Measurements from ENCODE around the gene DHRSX.
A peak's percentile ranks its signal among the peaks of the same experiment; 100 is the strongest.
"Not testable (repeated sequence)": the region's sequence is repeated elsewhere in the genome, so short reads cannot be mapped to it uniquely, and the experiment has no call there.

The DHRSX gene

DNA sequence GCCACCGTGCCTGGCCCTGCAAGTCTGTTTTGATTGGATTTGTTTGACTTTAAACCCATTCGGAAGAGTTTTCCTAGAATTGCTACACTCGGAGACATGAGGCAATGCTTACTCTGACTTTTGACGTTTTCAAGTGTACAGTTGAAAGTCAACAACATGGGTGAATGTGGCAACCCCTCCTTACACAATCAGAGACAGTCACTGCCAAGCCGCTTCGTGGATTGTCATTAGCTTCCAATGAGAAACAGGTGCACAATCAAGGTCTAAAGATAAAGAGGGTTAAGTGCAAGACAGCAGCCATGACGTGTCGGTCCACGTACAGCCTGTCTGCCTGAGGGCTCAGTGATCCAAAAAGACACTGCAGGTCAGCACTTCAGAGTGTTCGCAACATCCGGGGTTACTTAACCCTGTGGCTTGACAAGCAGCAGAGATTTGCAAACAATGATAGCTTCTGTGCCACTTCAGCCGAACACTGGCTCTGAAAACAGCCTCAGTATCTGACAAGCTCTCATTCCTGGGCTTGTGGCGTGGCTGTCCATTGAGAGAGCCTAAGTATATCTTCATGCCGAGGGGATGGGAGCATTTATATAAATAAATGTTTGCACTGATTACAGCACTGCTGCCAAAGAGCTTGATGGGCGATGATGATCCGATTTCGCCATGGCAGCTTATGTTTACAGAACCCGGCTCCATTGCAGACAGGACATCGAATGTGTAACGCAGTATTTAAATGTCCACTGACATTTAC lies 180.0 kb downstream of the DHRSX start:
- DNase-seq (ENCODE audit: low spot score in 2 of 2): no peak
- no peaks in the 10 kb centered on the region for H3K9me3 ChIP-seq

DNA sequence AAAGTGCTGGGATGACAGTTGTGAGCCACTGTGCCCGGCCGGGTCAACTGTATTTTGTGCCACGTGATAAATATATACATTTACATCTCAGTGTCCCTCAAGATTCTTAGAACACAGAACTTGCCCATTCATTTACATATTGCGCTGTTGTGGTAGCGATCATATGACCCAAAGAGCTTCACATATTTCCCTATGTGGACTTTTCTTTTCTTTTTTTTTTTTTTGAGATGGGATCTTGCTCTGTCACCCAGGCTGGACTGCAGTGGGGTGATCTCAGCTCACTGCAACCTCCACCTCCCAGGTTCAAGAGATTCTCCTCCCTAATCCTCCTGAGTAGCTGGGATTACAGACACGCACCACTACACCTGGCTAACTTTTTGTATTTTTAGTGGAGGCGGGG lies 180.7 kb downstream of the DHRSX start:
- in situ Hi-C loops (cut with MboI; ENCODE audit: low sequenced_read_pairs): no loop called here
- DNase-seq (ENCODE audit: low spot score in 2 of 2): no peak
- H3K27me3 ChIP-seq (ENCODE audit: low read depth): no peaks in the 10 kb centered on the region
- H3K4me3 ChIP-seq: no peak overlapping the region
- H3K4me1 ChIP-seq: no peaks in the 10 kb centered on the region
- no peaks in the 10 kb centered on the region for H3K36me3 ChIP-seq (replicated peaks)
- H3K9me3 ChIP-seq: no peaks in the 10 kb centered on the region

More for the DNA sequence above, 180.0 kb downstream of the DHRSX start:
- Histone ChIP-seq H3K4me3 (no peak overlapping the region), H3K27me3 (ENCODE audit: low read depth) (no peaks in the 10 kb centered on the region), H3K36me3 (replicated peaks) (no peaks in the 10 kb centered on the region), H3K4me1 (no peaks in the 10 kb centered on the region)
- in situ Hi-C loops (cut with MboI; ENCODE audit: low sequenced_read_pairs): no loop called here

- DNase-seq (ENCODE audit: low spot score in 2 of 2): no peak
- Histone ChIP-seq H3K9me3 (no peaks in the 10 kb centered on the region), H3K36me3 (replicated peaks) (no peaks in the 10 kb centered on the region), H3K27me3 (ENCODE audit: low read depth) (no peaks in the 10 kb centered on the region), H3K4me3 (no peak overlapping the region), H3K4me1 (no peaks in the 10 kb centered on the region)
- in situ Hi-C loops (cut with MboI; ENCODE audit: low sequenced_read_pairs): no loop called here
Observed at GRCh38 chrX:2318371-2318770, 182.4 kb downstream of the DHRSX start.

GRCh38 chrX:2317527-2318055 lies 183.2 kb downstream of the DHRSX start:
- DNase-seq (ENCODE audit: low spot score in 2 of 2): no peak
- no peaks in the 10 kb centered on the region for H3K27me3 ChIP-seq (ENCODE audit: low read depth)
- in situ Hi-C loops (cut with MboI; ENCODE audit: low sequenced_read_pairs): no loop called here

DNA sequence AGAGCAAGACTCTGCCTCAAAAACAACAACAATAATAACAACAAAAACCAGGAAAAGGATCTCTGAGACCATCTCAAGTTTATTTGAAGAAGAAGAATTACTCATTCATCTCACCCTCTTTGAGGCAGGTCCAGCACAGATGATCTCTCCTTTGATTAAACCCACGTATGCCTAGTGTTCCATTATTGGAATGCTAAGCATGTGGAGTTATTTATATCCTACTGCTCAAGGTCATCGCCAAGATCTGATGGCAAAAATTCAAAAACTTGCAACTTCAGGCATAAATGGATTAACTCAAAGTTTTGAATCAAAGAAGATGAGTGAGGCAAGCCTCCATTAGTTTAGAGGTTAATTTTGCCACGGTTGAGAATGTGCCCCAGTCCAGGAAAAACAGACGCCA lies 184.2 kb downstream of the DHRSX start:
- DNase-seq (ENCODE audit: low spot score in 2 of 2): no peak
- in situ Hi-C loops (cut with MboI; ENCODE audit: low sequenced_read_pairs): no loop called here
- Histone ChIP-seq H3K4me1 (no peaks in the 10 kb centered on the region), H3K27me3 (ENCODE audit: low read depth) (no peaks in the 10 kb centered on the region), H3K36me3 (replicated peaks) (no peaks in the 10 kb centered on the region), H3K4me3 (no peak overlapping the region), H3K9me3 (no peaks in the 10 kb centered on the region)

More at GRCh38 chrX:2317527-2318055, 183.2 kb downstream of the DHRSX start:
- no peak overlapping the region for H3K4me3 ChIP-seq
- H3K4me1 ChIP-seq: no peaks in the 10 kb centered on the region
- H3K9me3 ChIP-seq: no peaks in the 10 kb centered on the region
- H3K36me3 ChIP-seq (replicated peaks): no peaks in the 10 kb centered on the region

GRCh38 chrX:2315434-2315833 lies 185.3 kb downstream of the DHRSX start:
- H3K36me3 ChIP-seq (replicated peaks): no peaks in the 10 kb centered on the region
- DNase-seq (ENCODE audit: low spot score in 2 of 2): no peak
- no peak overlapping the region for H3K4me3 ChIP-seq
- in situ Hi-C loops (cut with MboI; ENCODE audit: low sequenced_read_pairs): no loop called here
- no peaks in the 10 kb centered on the region for H3K4me1 ChIP-seq
- H3K27me3 ChIP-seq (ENCODE audit: low read depth): no peaks in the 10 kb centered on the region
- no peaks in the 10 kb centered on the region for H3K9me3 ChIP-seq

DNA sequence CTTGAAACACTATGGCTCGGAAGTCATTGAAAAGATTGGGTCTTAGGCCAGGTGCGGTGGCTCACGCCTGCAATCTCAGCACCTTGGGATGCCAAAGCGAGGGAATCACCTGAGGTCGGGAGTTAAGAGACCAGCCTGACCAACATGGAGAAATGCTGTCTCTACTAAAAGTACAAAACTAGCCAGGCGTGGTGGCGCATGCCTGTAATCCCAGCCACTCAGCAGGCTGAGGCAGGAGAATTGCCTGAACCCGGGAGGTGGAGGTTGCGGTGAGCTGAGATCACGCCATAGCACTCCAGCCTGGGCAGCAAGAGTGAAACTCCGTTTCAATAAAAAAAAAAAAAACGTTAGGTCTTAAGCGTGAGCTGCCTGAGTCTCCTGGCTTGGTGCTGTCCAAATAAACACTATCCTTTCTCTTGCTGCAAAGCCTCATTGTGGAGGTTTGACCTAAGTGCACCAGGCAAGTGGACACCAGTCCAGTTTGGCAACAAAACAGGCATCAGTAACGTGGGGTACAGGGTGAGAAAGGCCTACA lies 185.9 kb downstream of the DHRSX start:
- DNase-seq (ENCODE audit: low spot score in 2 of 2): no peak
- no peaks in the 10 kb centered on the region for H3K27me3 ChIP-seq (ENCODE audit: low read depth)
- H3K4me1 ChIP-seq: no peaks in the 10 kb centered on the region
- no peaks in the 10 kb centered on the region for H3K9me3 ChIP-seq
- in situ Hi-C loops (cut with MboI; ENCODE audit: low sequenced_read_pairs): no loop called here
- H3K4me3 ChIP-seq: no peak overlapping the region
- no peaks in the 10 kb centered on the region for H3K36me3 ChIP-seq (replicated peaks)

DNA sequence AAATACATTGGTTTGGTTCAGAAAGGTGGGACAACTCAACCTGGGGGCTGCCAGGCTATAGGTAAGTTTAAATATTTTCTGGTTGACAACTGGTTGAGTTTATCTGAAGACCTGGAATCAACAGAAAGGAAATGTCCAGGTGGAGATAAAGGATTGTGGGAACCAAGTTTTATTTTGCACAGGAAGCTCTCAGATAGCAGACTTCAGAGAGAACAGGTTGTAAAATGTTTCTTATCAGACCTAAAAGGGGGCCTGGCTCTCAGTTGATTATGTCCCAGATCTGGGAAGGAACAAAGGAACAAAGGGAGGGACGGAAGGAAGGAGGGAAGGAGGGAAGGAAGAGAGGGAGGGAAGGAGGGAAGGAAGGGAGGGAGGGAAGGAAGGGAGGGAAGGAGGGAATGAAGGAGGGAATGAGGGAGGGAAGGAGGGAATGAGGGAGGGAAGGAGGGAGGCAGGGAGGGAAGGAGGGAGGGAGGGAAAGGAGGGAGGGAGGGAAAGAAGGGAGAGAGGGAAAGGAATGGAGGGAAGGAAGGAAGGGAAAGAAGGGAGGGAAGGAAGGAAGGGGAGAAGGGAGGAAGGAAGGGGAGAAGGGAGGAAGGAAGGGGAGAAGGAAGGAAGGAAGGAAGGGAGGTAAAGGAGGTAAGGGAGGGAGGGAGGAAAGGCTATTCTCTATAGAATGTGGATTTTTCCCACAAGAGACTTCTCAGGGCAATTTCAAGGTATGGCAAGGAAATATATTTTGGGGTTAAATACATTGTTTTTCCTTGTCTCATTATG lies 186.7 kb downstream of the DHRSX start:
- no peaks in the 10 kb centered on the region for H3K9me3 ChIP-seq
- H3K4me1 ChIP-seq: no peaks in the 10 kb centered on the region
- H3K4me3 ChIP-seq: no peak overlapping the region
- DNase-seq (ENCODE audit: low spot score in 2 of 2): no peak
- in situ Hi-C loops (cut with MboI; ENCODE audit: low sequenced_read_pairs): no loop called here
- H3K27me3 ChIP-seq (ENCODE audit: low read depth): no peaks in the 10 kb centered on the region
- no peaks in the 10 kb centered on the region for H3K36me3 ChIP-seq (replicated peaks)

DNA sequence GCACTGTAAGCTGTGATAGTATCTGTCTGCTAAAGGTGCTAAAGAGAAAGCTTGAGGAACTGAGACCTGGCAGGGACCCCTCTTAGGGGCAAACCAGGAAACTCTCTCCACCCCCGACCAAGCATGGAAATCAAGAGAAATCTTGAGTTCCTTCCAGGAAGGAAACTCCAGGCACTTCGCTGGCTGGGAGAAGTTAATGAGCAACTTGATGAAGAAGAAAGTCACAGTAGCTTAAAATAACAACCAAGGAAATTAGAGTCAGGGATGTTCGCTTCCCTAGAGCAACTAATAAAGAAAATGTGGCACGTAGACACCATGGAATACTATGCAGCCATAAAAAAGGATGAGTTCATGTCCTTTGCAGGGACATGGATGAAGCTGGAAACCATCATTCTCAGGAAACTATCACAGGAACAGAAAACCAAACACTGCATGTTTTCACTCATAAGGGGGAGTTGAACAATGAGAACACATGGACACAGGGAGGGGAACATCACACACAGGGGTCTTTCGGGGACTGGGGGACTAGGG lies 188.7 kb downstream of the DHRSX start:
- not testable (repeated sequence) for H3K4me1 ChIP-seq

DNA sequence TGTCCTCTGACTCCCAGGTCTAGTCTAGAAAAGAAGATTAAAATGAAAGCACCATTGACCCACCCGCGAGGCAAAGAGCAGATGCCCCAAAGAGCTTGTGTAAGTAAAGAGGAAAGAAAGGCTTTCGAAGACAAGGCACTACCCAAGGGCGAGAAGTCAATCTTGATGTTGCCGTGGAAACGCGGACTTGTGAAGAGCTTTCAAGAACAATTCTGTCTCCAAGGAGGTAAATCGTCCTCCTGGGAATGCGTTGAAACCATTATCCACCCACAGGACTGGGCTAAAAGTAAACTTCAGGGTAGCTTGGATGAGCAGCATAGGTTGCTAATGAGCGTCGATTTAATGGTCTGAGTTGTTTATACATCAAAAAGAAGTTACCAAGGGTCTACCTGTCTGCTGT lies 189.3 kb downstream of the DHRSX start:
- in situ Hi-C loops (cut with MboI; ENCODE audit: low sequenced_read_pairs): no loop called here
- Histone ChIP-seq H3K9me3 (no peaks in the 10 kb centered on the region), H3K4me1 (no peaks in the 10 kb centered on the region), H3K27me3 (ENCODE audit: low read depth) (no peaks in the 10 kb centered on the region), H3K36me3 (replicated peaks) (no peaks in the 10 kb centered on the region), H3K4me3 (no peak overlapping the region)
- peak; percentile 39 to 64 for DNase-seq (ENCODE audit: low spot score in 2 of 2)

More for the DNA sequence above, 188.7 kb downstream of the DHRSX start:
- H3K27me3 ChIP-seq (ENCODE audit: low read depth); H3K4me3 ChIP-seq; in situ Hi-C loops (cut with MboI; ENCODE audit: low sequenced_read_pairs); H3K36me3 ChIP-seq (replicated peaks); DNase-seq (ENCODE audit: low spot score in 2 of 2); H3K9me3 ChIP-seq: not testable (repeated sequence)

DNA sequence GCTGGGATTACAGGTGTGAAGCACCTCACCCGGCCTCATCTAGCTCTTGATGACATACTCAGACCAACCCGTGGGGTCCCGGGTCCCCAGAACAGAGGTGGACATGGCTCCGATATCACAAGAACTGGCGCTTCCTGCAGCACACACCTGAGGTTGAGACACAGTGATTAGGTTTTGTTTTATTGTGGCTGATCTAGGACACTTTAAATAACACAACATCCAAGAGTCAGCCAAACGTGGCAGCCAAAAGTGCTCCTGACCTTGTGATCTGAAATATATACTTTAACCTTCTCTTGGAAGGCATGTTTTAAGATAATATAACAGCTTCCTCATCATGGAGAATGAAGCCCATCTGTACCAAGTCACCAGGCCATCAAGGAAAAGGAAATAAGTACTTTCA lies 198.9 kb downstream of the DHRSX start:
- in situ Hi-C loops (cut with MboI; ENCODE audit: low sequenced_read_pairs): no loop called here
- H3K9me3 ChIP-seq: no peaks in the 10 kb centered on the region
- H3K27me3 ChIP-seq (ENCODE audit: low read depth): no peaks in the 10 kb centered on the region
- H3K4me1 ChIP-seq: no peaks in the 10 kb centered on the region
- H3K4me3 ChIP-seq: no peak overlapping the region
- DNase-seq (ENCODE audit: low spot score in 2 of 2): no peak
- H3K36me3 ChIP-seq (replicated peaks): no peaks in the 10 kb centered on the region

DNA sequence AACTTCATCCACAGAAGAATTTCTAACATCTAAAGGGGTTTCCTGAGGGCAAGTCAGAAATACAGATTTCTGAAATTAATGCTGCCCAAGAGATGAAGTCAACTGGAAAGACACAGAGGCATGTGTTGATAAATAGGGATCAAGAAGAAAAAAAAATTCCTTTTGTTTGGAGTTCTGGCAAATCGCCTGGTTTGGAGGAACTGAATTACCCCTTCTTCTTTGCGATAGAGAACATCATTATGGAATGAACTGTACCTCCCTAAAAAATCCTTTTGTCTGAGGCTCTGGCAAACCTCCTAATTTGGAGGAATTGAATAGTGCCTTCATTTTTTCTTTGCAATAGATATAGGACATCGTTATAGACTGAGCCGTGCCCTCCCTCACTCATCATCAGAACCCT lies 200.9 kb downstream of the DHRSX start:
- no peaks in the 10 kb centered on the region for H3K36me3 ChIP-seq (replicated peaks)
- no peak overlapping the region for H3K4me3 ChIP-seq
- DNase-seq (ENCODE audit: low spot score in 2 of 2): peak; percentile 23 to 49
- H3K9me3 ChIP-seq: peaks cover 2% of the 10 kb centered on the region; the same call in 1 of the 2 replicates
- in situ Hi-C loops (cut with MboI; ENCODE audit: low sequenced_read_pairs): no loop called here
- H3K27me3 ChIP-seq (ENCODE audit: low read depth): no peaks in the 10 kb centered on the region
- H3K4me1 ChIP-seq: no peaks in the 10 kb centered on the region

GRCh38 chrX:2286731-2287130 lies 214.0 kb downstream of the DHRSX start:
- in situ Hi-C loops (cut with MboI; ENCODE audit: low sequenced_read_pairs): no loop called here
- DNase-seq (ENCODE audit: low spot score in 2 of 2): no peak
- no peaks in the 10 kb centered on the region for H3K4me1 ChIP-seq
- no peak overlapping the region for H3K4me3 ChIP-seq
- H3K9me3 ChIP-seq: no peaks in the 10 kb centered on the region
- no peaks in the 10 kb centered on the region for H3K27me3 ChIP-seq (ENCODE audit: low read depth)
- no peaks in the 10 kb centered on the region; the same call in 1 of the 2 replicates for H3K36me3 ChIP-seq (replicated peaks)

DNA sequence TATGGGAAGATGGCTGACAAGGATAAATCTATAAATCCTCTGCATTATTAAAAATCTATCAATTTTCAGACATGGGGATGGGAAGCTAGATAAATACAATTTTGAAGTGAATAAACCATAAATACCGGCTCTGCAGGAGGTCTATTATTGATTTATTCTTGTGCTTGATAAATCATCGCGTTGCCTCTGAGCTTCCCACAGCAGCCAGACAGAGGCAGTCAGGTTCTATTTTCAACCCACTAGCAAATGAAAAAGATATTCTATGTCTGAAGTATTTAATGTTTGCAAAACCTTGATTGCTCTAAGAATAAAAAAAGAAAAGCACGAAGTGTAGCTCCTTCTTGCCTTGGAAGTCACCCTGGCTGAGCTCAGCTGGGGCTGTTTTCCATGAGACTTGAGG lies 216.2 kb downstream of the DHRSX start:
- Histone ChIP-seq H3K4me1 (no peaks in the 10 kb centered on the region), H3K36me3 (replicated peaks) (no peaks in the 10 kb centered on the region), H3K9me3 (no peaks in the 10 kb centered on the region), H3K4me3 (no peak overlapping the region), H3K27me3 (ENCODE audit: low read depth) (no peaks in the 10 kb centered on the region)
- no peak for DNase-seq (ENCODE audit: low spot score in 2 of 2)
- in situ Hi-C loops (cut with MboI; ENCODE audit: low sequenced_read_pairs): no loop called here
